ENCODE data around the gene UBAC1.

UBAC1 gene

GRCh38 chr9:135961277-135961715, at the start of gene UBAC1:
UBAC1 (minus strand) TSS chr9:135961373; CDS start chr9:135961162, 211 bp downstream.
- peak; percentile 90 for DNase-seq

GRCh38 chr9:136010615-136011361, 49.6 kb upstream of the UBAC1 start:
- no peak for DNase-seq

- no peak for DNase-seq
Observed at GRCh38 chr9:136010176-136010575, 49.0 kb upstream of the UBAC1 start.

- DNase-seq, result no peak
Observed at GRCh38 chr9:136009516-136009915, 48.3 kb upstream of the UBAC1 start.

- no peak for DNase-seq
Observed at GRCh38 chr9:136008693-136008997, 47.5 kb upstream of the UBAC1 start.

- no peak for DNase-seq
Observed at GRCh38 chr9:136007934-136008692, 46.9 kb upstream of the UBAC1 start.

- DNase-seq, result no peak
Observed at GRCh38 chr9:136007276-136007933, 46.2 kb upstream of the UBAC1 start.

- no peak for DNase-seq
Observed at GRCh38 chr9:136006169-136006568, 45.0 kb upstream of the UBAC1 start.

- DNase-seq, result no peak
Observed at GRCh38 chr9:136004712-136005111, 43.5 kb upstream of the UBAC1 start.

GRCh38 chr9:136004219-136004618, 43.0 kb upstream of the UBAC1 start:
- DNase-seq, result no peak

- no peak for DNase-seq
Observed at GRCh38 chr9:136003411-136004218, 42.4 kb upstream of the UBAC1 start.

GRCh38 chr9:136002881-136003280, 41.7 kb upstream of the UBAC1 start:
- no peak for DNase-seq

GRCh38 chr9:136002215-136002614, 41.0 kb upstream of the UBAC1 start:
- no peak for DNase-seq

GRCh38 chr9:136001231-136001630, 40.1 kb upstream of the UBAC1 start:
- DNase-seq, result no peak

- no peak for DNase-seq
Observed at GRCh38 chr9:135998410-135999071, 37.4 kb upstream of the UBAC1 start.

- DNase-seq, result no peak
Observed at GRCh38 chr9:135998016-135998380, 36.8 kb upstream of the UBAC1 start.

- no peak for DNase-seq
Observed at GRCh38 chr9:135997090-135998015, 36.2 kb upstream of the UBAC1 start.

- DNase-seq, result no peak
Observed at GRCh38 chr9:135995816-135996215, 34.6 kb upstream of the UBAC1 start.

GRCh38 chr9:135994501-135995192, 33.5 kb upstream of the UBAC1 start:
- no peak for DNase-seq

- no peak for DNase-seq
Observed at GRCh38 chr9:135993765-135994500, 32.8 kb upstream of the UBAC1 start.
